Activated T-cell treated with anti-CD3 and anti-CD28 coated beads, Interleukin-2, amount 50 U/mL, for 72 hours (primary cell): ENCODE measurements around the gene NR6A1. TPM values are rescaled to one million over a fixed set of nuclear protein-coding genes. Genes with fewer than 3 reads are reported as not detected.

Experiments
- ATAC-seq, 2 donors: fragments of 150-1000 bp; cut with Tn5 transposase; replicated peaks in 1 of 2; 2 replicates each; pipeline ENCODE4 v1.10.0; 2021; ENCODE audit warnings: moderate library complexity in 2 of 2, mild to moderate bottlenecking in 1 of 2
- DNase-seq, 2 donors: peaks; one replicate each; pipeline ENCODE4 v3.0.0; 2021 to 2022; ENCODE audit warnings: mixed read lengths in 1 of 2
- H3K27ac Mint-ChIP-seq: one replicate; pipeline ENCODE4 v1.8.0; 2022; ENCODE audit warnings: mild to moderate bottlenecking, moderate library complexity, mixed read lengths
- H3K27me3 Mint-ChIP-seq: one replicate; pipeline ENCODE4 v1.8.0; 2022; ENCODE audit warnings: low read depth, mixed read lengths
- H3K36me3 Mint-ChIP-seq, 2 donors: one replicate each; pipeline ENCODE4 v1.8.0; 2022; ENCODE audit warnings: mixed read lengths in 2 of 2, mild to moderate bottlenecking in 1 of 2; ENCODE audit not compliant: insufficient read depth in 2 of 2
- H3K4me1 Mint-ChIP-seq: one replicate; pipeline ENCODE4 v1.8.0; 2022; ENCODE audit warnings: low read depth, mixed read lengths
- H3K4me3 Mint-ChIP-seq, 2 donors: one replicate each; pipeline ENCODE4 v1.8.0; 2022; ENCODE audit warnings: mild to moderate bottlenecking in 2 of 2, mixed read lengths in 2 of 2, moderate library complexity in 2 of 2
- H3K9me3 Mint-ChIP-seq, 2 donors: one replicate each; pipeline ENCODE4 v1.8.0; 2022; ENCODE audit warnings: mixed read lengths in 2 of 2
- total RNA-seq, 2 donors: library from RNA; stranded (reverse); gene quantifications; one replicate each; pipeline ENCODE4 v1.2.3, GENCODE V29; 2022

NR6A1 gene
- total RNA-seq, 2 donors from 2014 or later, result 2.9 to 4.0 TPM

DNA sequence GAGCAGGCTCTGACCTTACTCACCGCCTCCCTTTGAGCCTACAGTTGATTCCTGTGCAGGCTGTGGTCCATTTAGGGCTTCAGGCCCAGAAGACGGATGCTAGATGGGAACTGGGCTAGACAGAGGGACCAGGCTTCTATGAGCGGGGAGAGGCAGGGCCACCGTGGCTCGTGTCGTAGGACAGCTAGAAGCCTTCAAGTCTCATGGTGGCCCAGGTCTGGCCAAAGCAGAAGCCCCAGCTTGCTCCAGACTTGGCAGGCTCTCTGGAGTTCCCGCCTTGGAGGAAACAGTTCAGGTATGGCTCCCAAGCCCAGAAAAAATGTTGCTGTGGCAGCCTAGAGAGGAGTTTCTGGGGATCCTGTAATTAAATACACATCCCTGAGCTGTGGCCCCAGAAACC lies 253.0 kb downstream of the NR6A1 start:
- no peaks in the 10 kb centered on the region for H3K36me3 Mint-ChIP-seq
- no peaks in the 10 kb centered on the region for H3K9me3 Mint-ChIP-seq
- H3K27ac Mint-ChIP-seq, result no peak overlapping the region
- DNase-seq, result no peak
- ATAC-seq, result no peak
- H3K4me1 Mint-ChIP-seq, result no peaks in the 10 kb centered on the region
- peaks cover 11% of the 10 kb centered on the region for H3K27me3 Mint-ChIP-seq
- H3K4me3 Mint-ChIP-seq, result no peak overlapping the region

DNA sequence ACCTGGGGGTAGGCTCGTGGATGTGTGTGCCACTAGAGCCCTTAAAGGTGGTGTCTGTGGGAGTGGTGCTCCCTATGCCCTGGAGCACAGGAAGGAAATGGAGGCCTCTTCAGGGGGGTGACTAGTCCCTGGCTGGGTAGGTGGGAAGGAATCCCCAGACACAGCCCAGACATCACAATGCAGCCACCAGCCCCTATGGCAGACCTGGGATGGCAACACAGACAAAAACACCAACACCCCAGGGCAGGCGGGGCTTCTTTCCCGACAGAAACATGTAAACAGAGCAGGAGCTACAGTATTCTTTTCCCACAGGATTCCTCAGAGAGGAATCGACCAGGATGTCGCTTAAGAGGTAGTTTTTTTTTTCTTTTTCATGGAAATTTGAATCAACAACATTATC lies 253.5 kb downstream of the NR6A1 start:
- ATAC-seq (no peak), DNase-seq (no peak)
- Mint-ChIP-seq H3K4me3 (no peak overlapping the region), H3K9me3 (no peaks in the 10 kb centered on the region), H3K36me3 (no peaks in the 10 kb centered on the region), H3K27me3 (peaks cover 11% of the 10 kb centered on the region), H3K27ac (no peak overlapping the region), H3K4me1 (no peaks in the 10 kb centered on the region)

DNA sequence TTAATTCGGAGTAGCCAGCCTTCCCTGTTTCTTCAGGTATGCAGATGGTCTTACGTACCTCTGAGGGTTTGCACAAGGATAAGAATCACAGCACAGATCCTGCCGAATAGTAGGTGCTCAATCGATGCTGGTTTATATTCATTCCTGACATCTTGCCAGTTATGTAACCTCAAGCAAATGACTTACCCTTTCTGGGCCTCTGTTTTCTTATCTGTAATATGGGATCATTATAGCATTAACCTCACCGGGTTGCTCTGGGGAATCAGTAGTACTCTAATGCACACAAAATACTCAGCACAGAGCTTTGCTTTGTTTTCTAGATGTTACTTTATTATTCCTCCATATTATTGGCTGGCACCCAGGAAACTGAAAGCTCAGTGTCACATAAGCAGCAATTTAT lies 256.2 kb downstream of the NR6A1 start:
- no peak overlapping the region for H3K4me3 Mint-ChIP-seq
- H3K27ac Mint-ChIP-seq, result no peak overlapping the region
- no peaks in the 10 kb centered on the region for H3K36me3 Mint-ChIP-seq
- no peak for ATAC-seq
- no peak for DNase-seq
- no peaks in the 10 kb centered on the region for H3K9me3 Mint-ChIP-seq
- no peaks in the 10 kb centered on the region for H3K4me1 Mint-ChIP-seq
- H3K27me3 Mint-ChIP-seq, result no peaks in the 10 kb centered on the region

DNA sequence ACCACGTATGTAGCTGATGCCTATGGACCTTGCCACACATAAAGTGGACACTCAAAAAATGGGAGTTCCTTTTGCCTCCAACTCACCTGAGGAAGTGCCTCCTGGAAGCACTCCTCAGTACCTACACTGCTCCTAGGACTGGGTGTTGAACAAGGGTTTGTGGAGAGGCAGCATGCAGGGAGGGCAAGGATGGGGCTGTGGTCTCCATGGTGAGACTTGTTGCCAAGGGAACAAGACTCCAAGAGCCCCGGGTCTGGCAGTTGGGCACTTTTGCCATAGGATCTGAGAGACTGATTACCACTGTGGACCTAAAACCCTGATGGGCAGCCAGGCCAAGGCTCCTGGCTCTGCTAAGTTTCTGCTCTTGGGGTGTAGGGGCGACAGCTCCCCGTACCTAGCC lies 257.0 kb downstream of the NR6A1 start:
- Mint-ChIP-seq H3K9me3 (no peaks in the 10 kb centered on the region), H3K4me1 (no peaks in the 10 kb centered on the region), H3K36me3 (no peaks in the 10 kb centered on the region), H3K27me3 (no peaks in the 10 kb centered on the region), H3K4me3 (no peak overlapping the region), H3K27ac (no peak overlapping the region)
- ATAC-seq (no peak), DNase-seq (no peak)

DNA sequence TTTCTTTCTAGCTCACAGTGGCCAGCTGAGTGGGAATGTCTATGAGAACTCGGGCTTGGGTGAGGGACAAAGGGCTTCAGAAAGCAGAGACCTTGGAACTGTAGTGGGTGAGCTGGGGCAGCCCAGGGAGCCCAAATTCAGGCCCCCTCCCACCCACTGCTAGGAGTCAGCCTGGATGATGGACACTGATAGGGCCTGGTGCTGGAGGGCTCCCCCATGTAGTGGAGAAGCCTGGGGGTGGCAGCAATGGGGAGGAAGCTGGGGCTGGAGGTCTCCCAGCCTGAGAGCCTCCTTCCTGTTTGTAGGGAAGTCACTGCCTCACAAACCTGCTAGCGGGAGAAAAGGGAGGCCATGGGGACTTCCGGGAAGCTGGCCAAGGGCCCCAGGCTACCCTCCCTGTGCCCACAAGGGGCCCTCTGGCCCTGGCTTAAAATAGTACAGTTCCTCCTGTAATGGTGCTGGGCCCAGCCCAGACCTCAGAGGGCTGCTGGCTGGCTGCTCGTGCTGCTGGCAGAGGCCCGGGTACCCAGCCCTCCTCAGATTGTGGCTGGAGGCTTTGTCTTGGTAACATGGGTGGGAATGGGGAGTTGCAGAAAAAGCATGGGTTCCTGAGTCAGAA lies 257.6 kb downstream of the NR6A1 start:
- Mint-ChIP-seq H3K4me3 (no peak overlapping the region), H3K27ac (no peak overlapping the region), H3K27me3 (no peaks in the 10 kb centered on the region), H3K9me3 (no peaks in the 10 kb centered on the region), H3K4me1 (no peaks in the 10 kb centered on the region), H3K36me3 (no peaks in the 10 kb centered on the region)
- no peak for DNase-seq
- no peak for ATAC-seq

DNA sequence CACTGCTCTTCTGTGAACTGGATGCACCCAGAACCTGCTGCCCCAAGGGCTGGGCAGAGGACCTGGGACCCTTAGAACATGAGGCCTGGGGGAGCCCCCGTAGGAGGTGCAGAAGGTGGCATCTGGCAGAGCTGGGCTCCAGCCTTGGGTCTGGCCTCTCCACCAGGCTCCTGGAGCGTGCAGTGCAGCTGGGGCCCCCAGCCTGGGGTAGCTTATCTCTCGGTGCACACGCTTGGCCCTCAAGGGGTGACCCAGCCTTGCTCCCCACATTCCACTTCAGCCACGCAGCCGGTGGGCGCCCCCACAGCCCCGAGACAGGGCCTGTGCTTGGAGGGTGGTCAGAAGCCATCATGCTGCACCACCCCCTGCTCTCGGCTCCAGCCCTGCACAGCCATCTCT lies 258.3 kb downstream of the NR6A1 start:
- Mint-ChIP-seq H3K36me3 (no peaks in the 10 kb centered on the region), H3K9me3 (no peaks in the 10 kb centered on the region), H3K27me3 (no peaks in the 10 kb centered on the region), H3K4me1 (no peaks in the 10 kb centered on the region), H3K27ac (no peak overlapping the region), H3K4me3 (no peak overlapping the region)
- ATAC-seq (no peak), DNase-seq (no peak)

DNA sequence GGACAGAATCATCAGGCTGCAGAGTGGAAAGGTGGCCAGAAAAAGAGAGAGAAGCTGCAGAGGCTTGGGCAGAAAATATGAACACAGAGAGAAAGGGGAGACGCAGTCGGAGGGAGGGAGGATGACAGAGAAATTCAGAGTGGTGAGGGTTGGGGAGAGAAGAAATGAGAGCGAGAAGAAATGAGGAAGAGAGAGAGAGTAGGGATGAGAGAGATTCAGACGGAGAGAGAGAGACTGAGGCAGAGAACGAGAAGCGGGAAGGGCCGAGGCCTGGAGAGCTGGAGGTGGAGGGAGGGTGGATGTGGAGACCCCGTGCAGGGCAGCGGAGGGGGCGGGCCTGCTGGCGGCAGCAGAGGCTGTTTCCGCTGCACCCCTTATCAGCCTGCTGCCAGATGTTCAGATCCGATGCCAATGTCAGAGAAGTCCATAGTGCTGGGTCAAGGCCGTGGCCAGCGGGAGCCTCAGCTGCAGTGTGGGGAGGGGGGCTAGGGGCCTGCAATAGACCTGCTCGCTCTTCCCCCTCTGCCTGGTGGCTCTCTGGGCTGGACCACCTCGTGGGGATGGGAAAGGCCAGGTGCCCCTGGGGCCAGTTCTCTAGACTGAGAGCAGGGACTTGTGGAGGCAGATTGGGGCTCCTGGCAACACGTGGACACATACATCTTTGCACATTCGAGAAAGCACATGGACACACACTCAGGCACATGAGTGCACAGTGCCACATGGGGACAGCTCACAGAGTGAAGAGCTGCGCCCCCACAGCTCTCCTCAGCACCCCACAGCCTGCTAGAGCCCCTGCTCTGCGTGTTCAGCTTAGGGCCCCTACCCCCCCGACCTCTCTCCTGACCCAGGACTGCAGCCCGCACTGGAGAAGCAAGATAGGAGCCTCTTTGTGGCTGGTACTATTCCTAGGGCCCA lies 259.0 kb downstream of the NR6A1 start:
- Mint-ChIP-seq H3K27me3 (no peaks in the 10 kb centered on the region), H3K9me3 (no peaks in the 10 kb centered on the region), H3K36me3 (no peaks in the 10 kb centered on the region), H3K27ac (no peak overlapping the region), H3K4me3 (no peak overlapping the region), H3K4me1 (no peaks in the 10 kb centered on the region)
- ATAC-seq (no peak), DNase-seq (no peak)

DNA sequence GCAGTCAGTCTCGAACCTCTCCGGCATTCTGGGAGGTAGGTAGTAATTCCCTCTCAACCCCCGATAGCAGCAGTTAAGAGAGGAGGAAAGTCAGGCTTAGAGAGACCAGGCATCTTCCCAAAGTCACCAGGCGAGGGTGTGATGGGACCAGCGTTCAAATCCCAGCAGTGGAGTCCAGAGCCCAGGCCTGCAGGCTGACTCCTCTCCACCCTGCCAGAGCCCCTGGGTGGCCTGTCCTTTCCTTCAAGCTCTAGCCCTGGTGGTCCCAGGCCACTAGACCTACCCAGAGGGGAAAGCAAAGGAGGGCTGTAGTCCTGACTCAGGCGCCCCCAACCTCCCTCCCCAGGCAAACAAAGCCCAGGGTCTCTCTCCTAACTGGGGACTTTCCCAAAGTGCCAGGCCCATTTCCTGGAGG lies 259.7 kb downstream of the NR6A1 start:
- H3K4me1 Mint-ChIP-seq, result no peaks in the 10 kb centered on the region
- no peak overlapping the region for H3K27ac Mint-ChIP-seq
- DNase-seq (no peak), ATAC-seq (no peak)
- no peak overlapping the region for H3K4me3 Mint-ChIP-seq
- no peaks in the 10 kb centered on the region for H3K27me3 Mint-ChIP-seq
- no peaks in the 10 kb centered on the region for H3K36me3 Mint-ChIP-seq
- no peaks in the 10 kb centered on the region for H3K9me3 Mint-ChIP-seq

DNA sequence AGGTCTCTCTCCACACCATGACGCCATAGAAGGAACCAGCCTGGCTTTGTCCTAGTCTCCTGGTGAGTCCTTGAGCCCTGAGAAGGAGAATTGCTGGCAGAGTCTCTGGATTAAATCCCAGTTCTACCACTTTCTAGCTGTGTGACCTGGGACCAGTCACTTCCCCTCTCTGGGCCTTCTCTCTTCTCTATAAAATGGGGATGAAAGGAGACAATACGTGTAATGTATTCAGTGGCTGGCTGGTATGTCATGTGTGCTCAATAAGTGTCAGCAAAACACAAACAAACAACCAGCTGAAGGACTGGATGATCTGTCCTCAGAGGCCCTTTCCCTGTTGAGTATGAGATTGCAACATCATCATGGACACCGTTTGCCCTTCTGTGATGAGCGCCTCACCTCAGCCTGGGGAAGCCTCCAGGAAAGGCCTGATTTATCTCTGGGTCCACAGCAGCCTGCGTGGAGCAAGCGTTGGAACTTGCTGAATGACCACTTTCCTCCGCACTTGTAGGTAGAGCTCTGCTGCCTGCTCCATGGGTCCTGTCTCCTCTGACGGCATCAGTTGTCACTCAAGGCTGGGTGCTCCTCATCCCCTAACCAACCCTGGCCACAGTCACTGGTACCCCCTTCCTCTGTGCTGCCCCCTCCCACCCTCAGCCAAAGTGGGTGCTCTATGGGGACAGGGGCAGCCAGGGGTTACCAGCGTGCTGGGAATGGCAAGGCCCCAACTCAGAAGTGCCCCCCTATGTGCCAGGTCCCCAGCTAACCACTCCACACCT lies 260.3 kb downstream of the NR6A1 start:
- ATAC-seq, result no peak
- Mint-ChIP-seq H3K4me3 (no peak overlapping the region), H3K27ac (no peak overlapping the region), H3K9me3 (no peaks in the 10 kb centered on the region), H3K36me3 (no peaks in the 10 kb centered on the region), H3K4me1 (no peaks in the 10 kb centered on the region), H3K27me3 (no peaks in the 10 kb centered on the region)
- DNase-seq, result no peak

DNA sequence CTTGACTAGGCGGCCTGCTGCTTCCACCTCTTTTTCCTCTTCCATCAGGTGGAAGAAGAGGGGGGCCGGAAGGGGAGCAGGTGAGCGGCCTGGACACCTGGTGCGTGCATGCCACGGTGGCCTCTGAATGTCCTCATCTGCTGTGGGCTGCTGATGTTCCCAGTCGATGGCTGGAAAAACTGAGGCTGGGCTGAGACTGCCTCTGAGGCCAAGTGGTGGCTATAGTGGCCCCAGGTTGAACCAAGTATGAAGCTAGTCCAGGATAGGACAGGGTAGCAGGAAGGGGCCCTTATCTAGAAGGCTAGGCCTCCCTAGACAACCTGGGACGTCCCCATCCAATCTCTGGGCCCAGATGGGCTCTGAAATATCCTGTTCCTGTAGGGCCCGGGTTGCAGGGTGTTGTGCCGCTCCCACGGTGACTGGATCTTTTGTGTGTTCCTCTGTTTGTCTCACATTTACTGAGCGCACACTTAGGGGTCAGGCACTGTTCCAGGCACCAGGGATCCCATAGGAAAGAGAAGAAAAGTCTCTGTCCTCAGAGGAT lies 263.2 kb downstream of the NR6A1 start:
- H3K27ac Mint-ChIP-seq, result no peak overlapping the region
- peaks cover 3 to 5% of the 10 kb centered on the region in 2 donors for H3K36me3 Mint-ChIP-seq
- ATAC-seq (no peak), DNase-seq (no peak)
- no peaks in the 10 kb centered on the region for H3K9me3 Mint-ChIP-seq
- H3K27me3 Mint-ChIP-seq, result peaks cover 14% of the 10 kb centered on the region
- no peak overlapping the region for H3K4me3 Mint-ChIP-seq
- H3K4me1 Mint-ChIP-seq, result peaks cover 7% of the 10 kb centered on the region

DNA sequence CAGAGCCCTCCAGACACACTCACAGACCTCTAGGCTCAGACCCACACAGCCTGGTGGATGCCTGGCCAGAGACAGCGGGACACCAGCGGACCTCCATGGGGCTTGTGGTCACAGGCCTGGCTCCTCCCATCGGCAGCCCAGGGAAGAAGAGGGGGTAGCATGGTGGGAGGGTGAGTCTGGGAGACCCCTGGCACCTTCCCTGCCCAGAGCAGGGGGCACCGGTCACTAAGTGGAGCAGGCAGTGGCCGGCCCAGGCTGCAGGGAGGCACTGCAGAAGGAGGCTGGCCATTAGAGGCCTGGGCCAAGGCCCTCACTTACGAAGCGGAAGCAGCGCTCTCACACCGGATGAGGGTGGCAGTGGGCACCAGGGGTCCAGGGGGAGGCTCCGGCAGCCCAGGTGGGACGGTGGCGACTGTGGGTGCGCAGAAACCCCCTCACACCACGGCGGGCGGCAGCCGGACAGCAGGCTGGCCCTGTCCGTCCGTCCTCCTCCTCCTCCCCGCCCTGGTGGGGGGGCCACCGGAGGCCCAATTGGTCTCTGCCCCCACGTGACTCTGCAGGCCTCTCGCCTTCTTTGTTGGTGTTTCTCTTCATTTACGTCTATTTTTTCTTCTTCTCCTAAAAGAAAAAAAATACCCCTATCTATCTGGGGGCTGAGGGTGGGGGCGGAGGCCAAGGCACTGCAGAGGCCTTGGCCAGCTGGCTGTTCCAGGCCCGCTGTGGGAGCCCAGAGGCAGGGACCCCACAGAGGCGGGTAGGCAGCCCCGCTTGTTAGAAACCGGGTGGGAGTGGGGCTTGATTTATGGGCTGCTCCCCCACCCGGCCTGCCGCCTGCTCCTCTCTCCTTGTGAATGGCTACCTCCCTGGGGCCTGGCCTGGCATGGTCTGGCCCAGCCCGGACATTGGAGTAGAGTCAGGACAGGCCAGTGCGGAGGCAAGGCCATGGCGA lies 263.9 kb downstream of the NR6A1 start, which contains the start of gene NR5A1:
TSS of gene NR5A1 (minus strand) at position 469 of the 949 bp plus-strand sequence. CDS start 4,004 bp downstream, outside the sequence.
- no peak within 1 kb of the TSS for H3K4me3 Mint-ChIP-seq
- no peak for DNase-seq
- no peak within 1 kb of the TSS for H3K27ac Mint-ChIP-seq
- H3K27me3 Mint-ChIP-seq, result peaks cover 17% of the 10 kb centered on the region
- peaks cover 7% of the 10 kb centered on the region for H3K4me1 Mint-ChIP-seq
- ATAC-seq, result no peak
- no peaks in the 10 kb centered on the region for H3K9me3 Mint-ChIP-seq
- H3K36me3 Mint-ChIP-seq, result peaks cover 3 to 5% of the 10 kb centered on the region in 2 donors

DNA sequence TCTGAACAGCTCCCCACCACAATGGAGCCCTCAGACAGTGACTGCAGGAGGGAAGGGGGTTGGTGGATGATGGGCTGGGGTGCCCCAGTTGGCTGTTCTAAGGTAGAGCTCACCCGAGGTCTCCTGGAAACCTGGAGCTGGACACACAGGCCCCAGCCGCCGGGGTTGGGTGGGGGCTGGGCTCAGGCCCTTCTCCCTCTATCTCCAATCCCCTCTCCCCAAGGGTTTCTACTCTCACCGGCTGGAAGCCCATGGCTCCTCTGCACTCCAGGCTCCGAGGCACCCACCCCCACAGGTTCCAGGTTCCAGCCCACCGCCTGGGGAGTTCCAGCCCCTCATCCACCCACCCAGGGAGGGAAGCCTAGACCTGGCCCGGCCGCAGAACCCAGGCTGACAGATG lies 264.7 kb downstream of the NR6A1 start:
- Mint-ChIP-seq H3K4me1 (peaks cover 7% of the 10 kb centered on the region), H3K27ac (no peak overlapping the region)

More for the DNA sequence above, 264.7 kb downstream of the NR6A1 start:
- Mint-ChIP-seq H3K27me3 (peaks cover 23% of the 10 kb centered on the region), H3K36me3 (peaks cover 3 to 5% of the 10 kb centered on the region in 2 donors), H3K9me3 (no peaks in the 10 kb centered on the region), H3K4me3 (no peak overlapping the region)
- ATAC-seq, result no peak
- DNase-seq, result no peak
